Ascending aorta (tissue), 2 donors: ENCODE results near the gene GUSB. TPM values are rescaled to one million over a fixed set of nuclear protein-coding genes. Genes with fewer than 3 reads are reported as not detected.

Experiments
- DNase-seq, 2 donors: peaks; one replicate each; pipeline ENCODE4 v3.0.0-alpha.2; 2019; ENCODE audit warnings: low spot score in 2 of 2
- H3K27ac ChIP-seq, 2 donors: fragments of 200-600 bp; sonication (generic); one replicate each; pipeline ENCODE4 v1.5.1; 2016 to 2017; ENCODE audit warnings: mild to moderate bottlenecking in 1 of 2
- H3K27me3 ChIP-seq: fragments of 200-600 bp; sonication (generic); one replicate; pipeline ENCODE4 v1.5.1; 2017
- H3K36me3 ChIP-seq, 2 donors: fragments of 200-600 bp; sonication (generic); one replicate each; pipeline ENCODE4 v1.5.1; 2016
- H3K4me1 ChIP-seq, 2 donors: fragments of 200-600 bp; sonication (generic); one replicate each; pipeline ENCODE4 v1.5.1; 2016 to 2017; ENCODE audit warnings: mild to moderate bottlenecking in 1 of 2
- H3K4me3 ChIP-seq, 2 donors: fragments of 200-600 bp; sonication (generic); one replicate each; pipeline ENCODE4 v1.5.1; 2016 to 2017; ENCODE audit warnings: mild to moderate bottlenecking in 1 of 2
- H3K9me3 ChIP-seq, 2 donors: fragments of 200-600 bp; sonication (generic); one replicate each; pipeline ENCODE4 v1.5.1; 2016
- intact Hi-C: fragments of 100-400 bp; cut with DNase I; formaldehyde crosslinking; loops from one replicate; pipeline ENCODE4 v1.15.1; 2023
- total RNA-seq: library from RNA; depleted of rRNA; stranded (reverse); fragments of >200 nt; gene quantifications from one replicate; pipeline ENCODE4 v1.1.0, GENCODE V29; 2016
- TF ChIP-seq, protein P1 (sequence below), 3 experiments: fragments of 200-600 bp in 2 of 3; fragments of 450-650 bp in 1 of 3; sonication (generic) in 2 of 3; IDR thresholded peaks; one replicate each; pipeline ENCODE4 v1.5.1; 2016 to 2019; ENCODE audit warnings: antibody characterized with exemption in 3 of 3, mild to moderate bottlenecking in 1 of 3, moderate library complexity in 1 of 3

The GUSB gene
- total RNA-seq, 1 donor from 2014 or later = 8.7 TPM

DNA sequence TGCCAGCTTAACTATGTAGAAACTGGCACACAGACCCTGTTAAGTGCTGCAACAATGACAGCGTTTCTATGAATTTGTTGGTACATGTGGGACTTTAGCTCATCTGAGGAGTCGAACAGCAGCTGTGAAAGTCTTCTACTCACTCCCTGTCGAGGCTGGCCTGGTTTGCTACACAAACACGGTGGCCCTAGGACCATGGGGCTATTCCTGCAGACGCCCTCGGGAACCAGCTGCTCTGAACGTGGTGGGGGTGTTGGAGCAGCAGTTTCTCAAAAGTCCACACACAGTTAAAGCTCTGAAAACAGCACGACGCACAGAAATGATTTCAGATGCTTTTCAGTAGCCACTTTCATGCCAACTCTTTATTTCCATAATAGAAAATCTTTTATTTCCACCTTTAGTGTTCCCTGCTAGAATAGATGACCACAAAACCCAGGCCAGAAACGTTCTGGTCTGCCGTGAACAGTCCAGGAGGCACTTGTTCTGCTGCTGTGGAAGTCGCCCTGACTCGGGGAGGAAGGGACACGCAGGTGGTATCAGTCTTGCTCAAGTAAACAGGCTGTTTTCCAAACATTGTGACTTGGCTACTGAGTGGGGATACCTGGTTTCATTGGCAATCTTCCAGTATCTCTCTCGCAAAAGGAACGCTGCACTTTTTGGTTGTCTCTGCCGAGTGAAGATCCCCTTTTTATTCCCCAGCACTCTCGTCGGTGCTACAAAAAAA lies 21.5 kb downstream of the GUSB start:
- H3K4me1 ChIP-seq = no peaks in the 10 kb centered on the region
- no peak overlapping the region for H3K4me3 ChIP-seq
- intact Hi-C loops = no loop called here
- TF ChIP-seq, protein P1, sequence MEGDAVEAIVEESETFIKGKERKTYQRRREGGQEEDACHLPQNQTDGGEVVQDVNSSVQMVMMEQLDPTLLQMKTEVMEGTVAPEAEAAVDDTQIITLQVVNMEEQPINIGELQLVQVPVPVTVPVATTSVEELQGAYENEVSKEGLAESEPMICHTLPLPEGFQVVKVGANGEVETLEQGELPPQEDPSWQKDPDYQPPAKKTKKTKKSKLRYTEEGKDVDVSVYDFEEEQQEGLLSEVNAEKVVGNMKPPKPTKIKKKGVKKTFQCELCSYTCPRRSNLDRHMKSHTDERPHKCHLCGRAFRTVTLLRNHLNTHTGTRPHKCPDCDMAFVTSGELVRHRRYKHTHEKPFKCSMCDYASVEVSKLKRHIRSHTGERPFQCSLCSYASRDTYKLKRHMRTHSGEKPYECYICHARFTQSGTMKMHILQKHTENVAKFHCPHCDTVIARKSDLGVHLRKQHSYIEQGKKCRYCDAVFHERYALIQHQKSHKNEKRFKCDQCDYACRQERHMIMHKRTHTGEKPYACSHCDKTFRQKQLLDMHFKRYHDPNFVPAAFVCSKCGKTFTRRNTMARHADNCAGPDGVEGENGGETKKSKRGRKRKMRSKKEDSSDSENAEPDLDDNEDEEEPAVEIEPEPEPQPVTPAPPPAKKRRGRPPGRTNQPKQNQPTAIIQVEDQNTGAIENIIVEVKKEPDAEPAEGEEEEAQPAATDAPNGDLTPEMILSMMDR (IDR thresholded peaks at IDR 0.05) = no peak
- H3K27me3 ChIP-seq = no peaks in the 10 kb centered on the region
- no peak overlapping the region for H3K27ac ChIP-seq
- DNase-seq = no peak
- H3K9me3 ChIP-seq = no peaks in the 10 kb centered on the region
- H3K36me3 ChIP-seq = peaks cover 51 to 86% of the 10 kb centered on the region in 2 donors

DNA sequence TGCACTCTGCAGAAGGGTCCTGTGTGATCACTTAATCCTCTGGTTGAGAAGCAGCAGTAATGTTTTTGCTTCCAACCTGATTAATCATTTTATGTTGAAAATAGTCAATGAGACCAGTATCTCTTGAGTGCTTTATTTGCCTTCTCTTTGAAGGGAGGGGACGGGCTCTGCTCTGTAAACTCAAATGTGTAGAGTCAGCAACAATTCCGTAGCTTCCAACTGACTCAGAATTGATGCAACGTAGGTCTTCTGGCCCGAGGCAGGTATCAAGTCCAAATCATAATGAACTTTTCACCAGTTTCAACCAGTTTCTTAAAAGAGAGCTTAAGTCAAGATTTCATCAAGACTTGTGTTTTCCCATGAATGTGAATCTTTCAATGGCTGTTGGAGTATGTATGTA lies 26.3 kb downstream of the GUSB start:
- no peak for DNase-seq
- Histone ChIP-seq H3K36me3 (peaks cover 18 to 55% of the 10 kb centered on the region in 2 donors), H3K4me3 (no peak overlapping the region), H3K4me1 (no peaks in the 10 kb centered on the region), H3K27ac (no peak overlapping the region), H3K9me3 (no peaks in the 10 kb centered on the region), H3K27me3 (no peaks in the 10 kb centered on the region)
- TF ChIP-seq, protein P1 (IDR thresholded peaks at IDR 0.05) = no peak
- intact Hi-C loops = no loop called here

DNA sequence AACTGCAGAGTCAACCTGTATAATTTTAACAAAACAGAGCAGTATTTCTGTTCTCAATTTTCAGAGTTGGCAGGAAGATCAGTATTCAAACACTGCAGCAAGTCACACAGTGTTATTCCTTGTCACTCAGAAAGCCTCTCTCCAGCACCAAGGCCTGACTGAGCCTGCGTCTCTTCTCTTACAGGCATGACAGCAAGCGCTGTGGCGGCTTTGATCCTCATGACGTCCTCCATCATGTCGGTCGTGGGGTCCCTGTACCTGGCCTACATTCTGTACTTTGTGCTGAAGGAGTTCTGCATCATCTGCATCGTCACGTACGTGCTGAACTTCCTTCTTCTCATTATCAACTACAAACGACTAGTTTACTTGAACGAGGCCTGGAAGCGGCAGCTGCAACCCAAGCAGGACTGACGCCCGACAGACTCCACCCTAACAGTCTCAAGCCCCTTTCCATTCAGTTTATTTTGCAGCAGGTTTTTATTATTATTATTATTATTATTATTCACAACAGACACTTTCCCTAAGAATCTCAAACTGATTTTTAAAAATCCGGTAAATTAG lies 28.0 kb downstream of the GUSB start:
- Histone ChIP-seq H3K4me3 (no peak overlapping the region), H3K9me3 (no peaks in the 10 kb centered on the region), H3K27me3 (no peaks in the 10 kb centered on the region), H3K4me1 (no peaks in the 10 kb centered on the region), H3K36me3 (peaks cover 7 to 38% of the 10 kb centered on the region in 2 donors), H3K27ac (no peak overlapping the region)
- no peak for DNase-seq
- intact Hi-C loops = no loop called here
- TF ChIP-seq, protein P1 (IDR thresholded peaks at IDR 0.05) = no peak

DNA sequence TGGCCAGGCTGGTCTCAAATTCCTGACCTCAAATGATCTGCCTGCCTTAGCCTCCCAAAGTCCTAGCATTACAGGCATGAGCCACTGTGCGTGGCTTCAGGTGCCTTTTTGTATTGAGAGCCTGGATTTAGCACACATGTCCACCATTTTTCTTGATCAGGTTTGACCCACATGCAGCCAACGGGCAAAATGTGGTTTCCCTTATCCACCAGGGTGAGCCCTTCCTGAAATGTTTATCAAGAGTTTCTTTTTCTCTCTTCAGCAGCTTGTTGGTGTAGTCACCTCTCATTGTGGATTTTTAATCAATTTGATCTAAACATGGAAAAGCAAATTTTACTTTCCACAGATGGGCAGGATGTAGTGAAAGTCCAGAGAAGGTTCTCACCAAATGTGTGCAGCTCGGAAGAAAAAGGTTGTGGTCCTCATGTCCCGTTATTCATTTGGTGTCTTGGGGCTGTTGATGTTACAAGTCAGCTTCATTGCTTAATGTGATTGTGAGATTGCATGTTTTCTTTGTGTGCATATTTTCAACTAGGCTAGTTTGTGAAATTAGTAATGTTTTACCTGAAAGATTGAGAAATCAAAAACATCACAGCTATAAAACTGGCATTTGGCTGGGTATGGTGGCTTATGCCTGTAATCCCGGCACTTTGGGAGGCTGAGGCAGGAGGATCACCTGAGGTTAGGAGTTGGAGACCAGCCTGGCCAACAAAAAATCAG lies 28.9 kb downstream of the GUSB start:
- no peak overlapping the region for H3K4me3 ChIP-seq
- H3K4me1 ChIP-seq = no peaks in the 10 kb centered on the region
- no peak overlapping the region for H3K27ac ChIP-seq
- no peaks in the 10 kb centered on the region for H3K9me3 ChIP-seq
- H3K27me3 ChIP-seq = no peaks in the 10 kb centered on the region
- no peak for DNase-seq
- intact Hi-C loops = no loop called here
- TF ChIP-seq, protein P1 (IDR thresholded peaks at IDR 0.05) = no peak
- H3K36me3 ChIP-seq = peaks cover 7 to 31% of the 10 kb centered on the region in 2 donors

DNA sequence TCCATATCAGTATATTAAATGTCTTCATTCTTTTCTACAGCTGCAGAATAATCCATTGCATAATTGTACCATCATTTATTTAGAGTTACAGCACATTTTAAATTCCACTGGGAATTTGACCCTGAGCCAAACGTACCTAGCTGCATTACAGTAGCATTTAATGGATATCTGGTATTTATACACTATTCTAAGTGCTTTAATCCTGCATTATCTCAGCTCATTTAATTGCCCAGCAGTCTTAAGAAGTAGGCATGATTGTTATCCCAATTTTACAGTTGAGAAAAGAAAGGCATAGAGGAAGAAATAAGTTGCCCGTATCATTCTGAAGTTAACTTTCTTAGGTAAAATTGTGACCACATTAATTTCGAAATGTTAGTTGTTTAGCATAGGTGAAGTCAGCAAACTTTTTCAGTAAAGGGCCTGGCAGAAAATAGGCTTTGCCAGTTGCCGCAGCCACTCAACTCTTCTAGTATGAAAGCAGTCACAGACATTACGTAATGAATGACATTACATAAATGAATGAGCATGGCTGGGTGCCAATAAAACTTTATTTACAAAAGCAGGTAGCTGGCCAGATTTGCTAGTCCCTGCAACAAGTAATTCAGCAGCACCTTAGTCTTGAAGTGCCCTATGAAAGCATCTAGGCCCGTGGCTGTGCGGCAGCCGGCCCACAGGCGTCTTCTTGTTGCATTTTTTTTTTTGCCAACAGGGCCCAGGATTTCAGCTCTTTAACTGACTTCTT lies 30.0 kb downstream of the GUSB start:
- TF ChIP-seq, protein P1 (IDR thresholded peaks at IDR 0.05) = no peak
- Histone ChIP-seq H3K4me3 (no peak overlapping the region), H3K27ac (no peak overlapping the region), H3K27me3 (no peaks in the 10 kb centered on the region), H3K36me3 (peaks cover 7 to 30% of the 10 kb centered on the region in 2 donors), H3K9me3 (no peaks in the 10 kb centered on the region), H3K4me1 (no peaks in the 10 kb centered on the region)
- intact Hi-C loops = no loop called here
- no peak for DNase-seq
